DOHH2 (cell line): ENCODE measurements around the gene CCDC106.

Source experiments
- H3F3A ChIP-seq: fragments of 200-600 bp; sonication (generic), shearing (Covaris generic); 2 replicates; pipeline ENCODE4 v1.6.0; 2016; ENCODE audit warnings: antibody characterized with exemption, mild to moderate bottlenecking; ENCODE audit not compliant: control insufficient read depth, insufficient read depth
- H3K27ac ChIP-seq: fragments of 200-600 bp; sonication (generic); 2 replicates; pipeline ENCODE4 v1.5.1; 2014; ENCODE audit warnings: low read depth, mild to moderate bottlenecking, low read length, moderate library complexity
- H3K27me3 ChIP-seq: fragments of 200-600 bp; sonication (generic); 2 replicates; pipeline ENCODE4 v1.6.1; 2014; ENCODE audit warnings: mild to moderate bottlenecking, low read length, mixed read lengths; ENCODE audit not compliant: control insufficient read depth
- H3K36me3 ChIP-seq: fragments of 200-600 bp; sonication (generic); 2 replicates; pipeline ENCODE4 v1.6.1; 2014; ENCODE audit warnings: mild to moderate bottlenecking, low read length, moderate library complexity, mixed read lengths; ENCODE audit not compliant: control insufficient read depth
- H3K4me1 ChIP-seq: fragments of 200-600 bp; sonication (generic); 2 replicates; pipeline ENCODE4 v1.6.1; 2014; ENCODE audit warnings: mild to moderate bottlenecking, low read length, mixed read lengths; ENCODE audit not compliant: control insufficient read depth
- H3K4me2 ChIP-seq: fragments of 200-600 bp; sonication (generic); 2 replicates; pipeline ENCODE4 v1.6.0; 2014; ENCODE audit warnings: mild to moderate bottlenecking, low read length, moderate library complexity
- H3K4me3 ChIP-seq: fragments of 200-600 bp; sonication (generic); 2 replicates; pipeline ENCODE4 v1.5.1; 2014; ENCODE audit warnings: mild to moderate bottlenecking, low read length, mixed read lengths
- H3K79me2 ChIP-seq: fragments of 200-600 bp; sonication (generic); 2 replicates; pipeline ENCODE4 v1.6.1; 2014; ENCODE audit warnings: mild to moderate bottlenecking, low read length, mixed read lengths; ENCODE audit not compliant: control insufficient read depth
- H3K9me2 ChIP-seq: fragments of 200-600 bp; sonication (generic); replicated peaks from 2 replicates; pipeline ENCODE4 v1.6.1; 2014; ENCODE audit warnings: mild to moderate bottlenecking, low read length, mixed read lengths; ENCODE audit not compliant: control insufficient read depth
- H3K9me3 ChIP-seq: fragments of 200-600 bp; sonication (generic); 2 replicates; pipeline ENCODE4 v1.6.1; 2014; ENCODE audit warnings: antibody characterized with exemption, low read length, mixed read lengths; ENCODE audit not compliant: control insufficient read depth, insufficient read depth
- H4K20me1 ChIP-seq: fragments of 200-600 bp; sonication (generic); 2 replicates; pipeline ENCODE4 v1.6.0; 2014; ENCODE audit warnings: low read depth, mild to moderate bottlenecking, antibody characterized with exemption, low read length, moderate library complexity; ENCODE audit not compliant: control insufficient read depth, insufficient read depth
- EZH2phosphoT487 ChIP-seq: fragments of 200-600 bp; sonication (generic); IDR thresholded peaks from 2 replicates; pipeline ENCODE4 v1.6.1; 2017; ENCODE audit warnings: borderline replicate concordance, mild to moderate bottlenecking, antibody characterized with exemption, low read length, moderate library complexity, mixed read lengths
- TF ChIP-seq, protein P1 (sequence below): fragments of 200-600 bp; sonication (generic); IDR thresholded peaks from one replicate; pipeline ENCODE4 v1.5.1; 2014; ENCODE audit warnings: antibody characterized with exemption, mild to moderate bottlenecking, low read depth, low read length; ENCODE audit not compliant: poor library complexity, severe bottlenecking

The CCDC106 gene

DNA sequence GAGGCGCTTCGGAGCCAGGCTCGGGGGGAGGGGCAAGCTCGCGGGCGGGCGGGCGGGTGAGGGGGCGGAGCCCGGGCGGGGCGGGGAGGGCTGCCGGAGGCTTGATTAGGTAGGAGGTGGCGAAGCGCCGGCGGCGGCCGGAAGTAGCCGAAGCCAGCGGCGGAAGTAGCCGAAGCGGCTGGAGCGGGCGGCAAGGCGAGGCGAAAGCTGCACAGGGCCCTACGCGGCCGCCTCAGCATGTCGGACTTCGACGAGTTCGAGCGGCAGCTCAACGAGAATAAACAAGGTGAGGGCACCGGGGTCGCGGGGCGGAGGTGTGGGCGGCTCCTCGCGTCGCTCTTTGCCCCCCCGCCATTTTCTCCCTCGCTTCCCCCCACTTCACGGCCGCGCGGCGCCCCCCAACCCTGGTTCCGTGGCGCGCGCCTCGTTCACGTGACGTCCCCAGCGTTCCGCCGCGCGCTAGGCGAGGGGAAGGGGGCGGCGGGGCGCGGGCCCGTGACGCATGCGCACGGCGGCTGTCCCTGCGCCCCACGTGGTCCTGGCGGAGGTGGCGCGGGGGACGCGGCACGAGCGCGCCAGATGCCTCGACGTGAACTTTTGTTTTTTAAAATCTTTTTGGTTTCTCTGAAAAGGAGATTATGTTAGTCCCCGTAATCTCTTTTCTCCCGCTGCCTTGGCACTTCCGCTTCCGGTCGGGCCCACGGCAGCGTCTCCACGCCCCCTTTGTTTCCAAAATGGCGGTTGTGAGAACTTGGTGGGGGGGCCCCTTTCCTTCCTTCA lies 7.0 kb downstream of the CCDC106 start, which contains the start of gene U2AF2:
U2AF2 (plus strand) TSS at position 168 of the 780 bp plus-strand sequence; CDS start at position 238, 70 bp downstream.
- Histone ChIP-seq H3K27ac (peak within 1 kb of the TSS; percentile 91), H3F3A (no peaks in the 10 kb centered on the region), H4K20me1 (peaks cover 24% of the 10 kb centered on the region), H3K79me2 (peaks cover 66% of the 10 kb centered on the region), H3K4me3 (peak within 1 kb of the TSS; percentile 96), H3K27me3 (no peaks in the 10 kb centered on the region), H3K4me2 (peak within 1 kb of the TSS; percentile 85), H3K9me2 (no peaks in the 10 kb centered on the region), H3K36me3 (peaks cover 82% of the 10 kb centered on the region), H3K9me3 (no peaks in the 10 kb centered on the region), H3K4me1 (peaks cover 41% of the 10 kb centered on the region)
- no peak for TF ChIP-seq EZH2phosphoT487
- TF ChIP-seq, protein P1, sequence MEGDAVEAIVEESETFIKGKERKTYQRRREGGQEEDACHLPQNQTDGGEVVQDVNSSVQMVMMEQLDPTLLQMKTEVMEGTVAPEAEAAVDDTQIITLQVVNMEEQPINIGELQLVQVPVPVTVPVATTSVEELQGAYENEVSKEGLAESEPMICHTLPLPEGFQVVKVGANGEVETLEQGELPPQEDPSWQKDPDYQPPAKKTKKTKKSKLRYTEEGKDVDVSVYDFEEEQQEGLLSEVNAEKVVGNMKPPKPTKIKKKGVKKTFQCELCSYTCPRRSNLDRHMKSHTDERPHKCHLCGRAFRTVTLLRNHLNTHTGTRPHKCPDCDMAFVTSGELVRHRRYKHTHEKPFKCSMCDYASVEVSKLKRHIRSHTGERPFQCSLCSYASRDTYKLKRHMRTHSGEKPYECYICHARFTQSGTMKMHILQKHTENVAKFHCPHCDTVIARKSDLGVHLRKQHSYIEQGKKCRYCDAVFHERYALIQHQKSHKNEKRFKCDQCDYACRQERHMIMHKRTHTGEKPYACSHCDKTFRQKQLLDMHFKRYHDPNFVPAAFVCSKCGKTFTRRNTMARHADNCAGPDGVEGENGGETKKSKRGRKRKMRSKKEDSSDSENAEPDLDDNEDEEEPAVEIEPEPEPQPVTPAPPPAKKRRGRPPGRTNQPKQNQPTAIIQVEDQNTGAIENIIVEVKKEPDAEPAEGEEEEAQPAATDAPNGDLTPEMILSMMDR: no peak

DNA sequence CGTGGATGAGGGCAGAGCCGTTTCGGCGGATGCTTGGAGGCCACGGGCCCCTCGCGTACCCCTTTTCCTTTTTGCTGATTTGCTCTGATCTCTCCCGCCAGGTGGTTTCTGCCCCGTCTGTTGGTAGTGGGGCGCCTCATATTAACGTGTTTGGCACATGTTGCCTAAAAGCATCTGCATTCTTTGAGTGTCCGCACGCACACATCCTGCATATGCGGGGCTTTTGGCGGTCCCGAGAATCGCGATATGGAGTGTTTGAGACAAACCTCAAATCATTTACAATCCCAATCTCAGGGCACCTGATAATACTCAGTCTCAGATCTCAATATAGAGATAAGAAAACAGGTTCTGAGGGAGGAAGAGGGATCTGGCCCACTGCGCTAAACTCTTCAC lies 7.6 kb downstream of the CCDC106 start:
- peaks cover 66% of the 10 kb centered on the region for H3K79me2 ChIP-seq
- peak overlapping the region; percentile 80 for H3K4me3 ChIP-seq
- peak overlapping the region; percentile 91 for H3K27ac ChIP-seq
- peaks cover 39% of the 10 kb centered on the region for H3K4me1 ChIP-seq
- TF ChIP-seq, protein P1: no peak
- TF ChIP-seq EZH2phosphoT487: no peak
- H3K4me2 ChIP-seq: peak overlapping the region; percentile 85
- peaks cover 82% of the 10 kb centered on the region for H3K36me3 ChIP-seq
- H4K20me1 ChIP-seq: peaks cover 26% of the 10 kb centered on the region
- no peaks in the 10 kb centered on the region for H3K9me3 ChIP-seq
- H3F3A ChIP-seq: no peaks in the 10 kb centered on the region
- H3K9me2 ChIP-seq: no peaks in the 10 kb centered on the region
- no peaks in the 10 kb centered on the region for H3K27me3 ChIP-seq

DNA sequence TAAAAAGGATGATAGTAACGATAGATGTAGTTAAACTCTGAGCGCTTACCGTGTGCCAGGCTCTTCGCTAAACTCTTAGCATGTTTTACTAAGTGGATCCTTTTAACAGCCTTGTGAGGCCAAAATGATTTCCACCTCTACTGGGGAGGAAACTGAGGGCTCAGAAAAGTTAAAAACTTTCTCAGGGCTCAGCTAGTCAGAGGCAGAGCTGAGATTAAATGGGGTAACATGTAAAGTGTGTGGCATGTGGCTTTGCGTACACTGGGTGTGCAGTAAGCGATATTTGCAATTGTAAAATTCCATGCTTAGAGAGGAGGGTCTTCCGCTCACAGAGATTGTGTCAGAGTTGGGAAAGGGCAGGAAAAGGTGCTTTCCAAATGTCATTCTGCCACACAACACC lies 8.5 kb downstream of the CCDC106 start:
- Histone ChIP-seq H3F3A (no peaks in the 10 kb centered on the region), H3K27me3 (no peaks in the 10 kb centered on the region), H3K36me3 (peaks cover 82% of the 10 kb centered on the region), H3K4me1 (peaks cover 39% of the 10 kb centered on the region), H3K79me2 (peaks cover 71% of the 10 kb centered on the region), H3K9me2 (no peaks in the 10 kb centered on the region), H3K27ac (peak overlapping the region; percentile 91), H3K4me2 (peak overlapping the region; percentile 85), H4K20me1 (peaks cover 28% of the 10 kb centered on the region), H3K4me3 (peak overlapping the region; percentile 80), H3K9me3 (no peaks in the 10 kb centered on the region)
- TF ChIP-seq EZH2phosphoT487: no peak
- TF ChIP-seq, protein P1: no peak
